ENCODE results near the gene TMEM88. TPM values are rescaled to one million over a fixed set of nuclear protein-coding genes. Genes with fewer than 3 reads are reported as not detected.

The TMEM88 gene
- polyA plus RNA-seq, 6 donors from 2014 or later: 0.68 TPM; not detected in 5

- DNase-seq: no peak
- Mint-ChIP-seq H3K4me1 (peaks cover 0 to 3% (median 0%) of the 10 kb centered on the region in 3 donors), H3K36me3 (no peaks in the 10 kb centered on the region), H3K4me3 (no peak overlapping the region), H3K9me3 (no peaks in the 10 kb centered on the region), H3K27me3 (peaks cover 12 to 40% (median 35%) of the 10 kb centered on the region in 3 donors), H3K27ac (peak overlapping the region in 4 of 6 donors; percentile 37 to 94 (median 72))
- ATAC-seq (ENCODE audit: low read depth in 2 of 2): no peak
Measured at GRCh38 chr17:7822126-7822525, 32.7 kb upstream of the TMEM88 start.

- ATAC-seq (ENCODE audit: low read depth in 2 of 2) (no peak), DNase-seq (no peak)
- Mint-ChIP-seq H3K27me3 (peaks cover 13 to 36% (median 30%) of the 10 kb centered on the region in 3 donors), H3K4me1 (peaks cover 0 to 3% (median 0%) of the 10 kb centered on the region in 3 donors), H3K36me3 (no peaks in the 10 kb centered on the region), H3K27ac (peak overlapping the region in 1 of 6 donors; percentile 65), H3K9me3 (no peaks in the 10 kb centered on the region), H3K4me3 (peak overlapping the region in 1 of 8 donors; percentile 20)
Measured at GRCh38 chr17:7823581-7824001, 31.3 kb upstream of the TMEM88 start.

GRCh38 chr17:7824021-7824924 is 30.6 kb upstream of the TMEM88 start:
- H3K4me1 Mint-ChIP-seq: peaks cover 0 to 4% (median 0%) of the 10 kb centered on the region in 3 donors
- H3K4me3 Mint-ChIP-seq: peak overlapping the region in 1 of 8 donors; percentile 30
- H3K36me3 Mint-ChIP-seq: peaks cover 0 to 3% of the 10 kb centered on the region in 2 donors
- ATAC-seq (ENCODE audit: low read depth in 2 of 2) (no peak), DNase-seq (no peak)
- H3K27me3 Mint-ChIP-seq: peaks cover 15 to 34% (median 32%) of the 10 kb centered on the region in 3 donors
- peak overlapping the region in 2 of 6 donors; percentile 59 to 84 for H3K27ac Mint-ChIP-seq
- no peaks in the 10 kb centered on the region for H3K9me3 Mint-ChIP-seq

- DNase-seq: no peak
- no peaks in the 10 kb centered on the region for H3K9me3 Mint-ChIP-seq
- H3K4me1 Mint-ChIP-seq: peaks cover 0 to 5% (median 0%) of the 10 kb centered on the region in 3 donors
- H3K36me3 Mint-ChIP-seq: peaks cover 0 to 6% of the 10 kb centered on the region in 2 donors
- ATAC-seq (ENCODE audit: low read depth in 2 of 2): no peak
- no peak overlapping the region for H3K4me3 Mint-ChIP-seq
- peaks cover 17 to 35% (median 28%) of the 10 kb centered on the region in 3 donors for H3K27me3 Mint-ChIP-seq
- H3K27ac Mint-ChIP-seq: peak overlapping the region in 1 of 6 donors; percentile 21
Measured at GRCh38 chr17:7825206-7825990, 29.5 kb upstream of the TMEM88 start.

GRCh38 chr17:7830616-7831015 is 24.2 kb upstream of the TMEM88 start:
- H3K27me3 Mint-ChIP-seq: peaks cover 11 to 24% (median 21%) of the 10 kb centered on the region in 3 donors
- ATAC-seq (ENCODE audit: low read depth in 2 of 2): no peak
- no peak for DNase-seq
- H3K36me3 Mint-ChIP-seq: peaks cover 0 to 6% of the 10 kb centered on the region in 2 donors
- H3K4me1 Mint-ChIP-seq: peaks cover 6 to 23% (median 22%) of the 10 kb centered on the region in 3 donors
- H3K9me3 Mint-ChIP-seq: no peaks in the 10 kb centered on the region
- peak overlapping the region in 1 of 6 donors; percentile 44 for H3K27ac Mint-ChIP-seq
- H3K4me3 Mint-ChIP-seq: no peak overlapping the region

- Mint-ChIP-seq H3K4me1 (peaks cover 9 to 26% (median 26%) of the 10 kb centered on the region in 3 donors), H3K36me3 (peaks cover 0 to 6% of the 10 kb centered on the region in 2 donors), H3K27ac (no peak overlapping the region), H3K4me3 (peak overlapping the region in 2 of 8 donors; percentile 2 to 94), H3K9me3 (no peaks in the 10 kb centered on the region), H3K27me3 (peaks cover 11 to 24% (median 20%) of the 10 kb centered on the region in 3 donors)
- ATAC-seq (ENCODE audit: low read depth in 2 of 2) (no peak), DNase-seq (no peak)
Measured at GRCh38 chr17:7831233-7831632, 23.6 kb upstream of the TMEM88 start.

GRCh38 chr17:7832431-7832830 is 22.4 kb upstream of the TMEM88 start:
- H3K27me3 Mint-ChIP-seq: peaks cover 5 to 24% (median 14%) of the 10 kb centered on the region in 3 donors
- peak overlapping the region in 2 of 6 donors; percentile 9 to 38 for H3K27ac Mint-ChIP-seq
- H3K4me3 Mint-ChIP-seq: peak overlapping the region in 4 of 8 donors; percentile 9 to 94 (median 70)
- H3K36me3 Mint-ChIP-seq: peaks cover 0 to 6% of the 10 kb centered on the region in 2 donors
- DNase-seq (no peak), ATAC-seq (ENCODE audit: low read depth in 2 of 2) (no peak)
- H3K4me1 Mint-ChIP-seq: peaks cover 21 to 38% (median 38%) of the 10 kb centered on the region in 3 donors
- no peaks in the 10 kb centered on the region for H3K9me3 Mint-ChIP-seq

- Mint-ChIP-seq H3K27me3 (peaks cover 5 to 24% (median 14%) of the 10 kb centered on the region in 3 donors), H3K36me3 (peaks cover 0 to 6% of the 10 kb centered on the region in 2 donors), H3K4me1 (peaks cover 26 to 42% (median 42%) of the 10 kb centered on the region in 3 donors), H3K4me3 (peak overlapping the region; percentile 91 to 99 (median 96)), H3K9me3 (no peaks in the 10 kb centered on the region), H3K27ac (peak overlapping the region; percentile 97 to 100 (median 99))
- ATAC-seq (ENCODE audit: low read depth in 2 of 2) (no peak), DNase-seq (no peak)
Measured at GRCh38 chr17:7833011-7833794, 21.7 kb upstream of the TMEM88 start.

- Mint-ChIP-seq H3K4me1 (peaks cover 33 to 50% (median 49%) of the 10 kb centered on the region in 3 donors), H3K27me3 (peaks cover 5 to 22% (median 14%) of the 10 kb centered on the region in 3 donors), H3K9me3 (no peaks in the 10 kb centered on the region), H3K4me3 (peak within 1 kb of the TSS; percentile 91 to 99 (median 96)), H3K36me3 (peaks cover 0 to 6% of the 10 kb centered on the region in 2 donors), H3K27ac (peak within 1 kb of the TSS; percentile 99 to 100 (median 100))
- DNase-seq: peak; percentile 92
- peak; percentile 47 to 54 for ATAC-seq (ENCODE audit: low read depth in 2 of 2)
Measured at GRCh38 chr17:7833795-7834541, 20.9 kb upstream of the TMEM88 start, which contains the start of gene KDM6B. Gene KDM6B (plus strand): TSS chr17:7834217. CDS start chr17:7845555, 11,338 bp downstream.

- DNase-seq (no peak), ATAC-seq (ENCODE audit: low read depth in 2 of 2) (peak; percentile 12 to 13)
- Mint-ChIP-seq H3K9me3 (no peaks in the 10 kb centered on the region), H3K4me1 (peaks cover 39 to 54% (median 51%) of the 10 kb centered on the region in 3 donors), H3K4me3 (peak overlapping the region; percentile 91 to 99 (median 96)), H3K27ac (peak overlapping the region; percentile 99 to 100 (median 100)), H3K36me3 (peaks cover 0 to under 1% of the 10 kb centered on the region in 2 donors), H3K27me3 (peaks cover under 1 to 17% (median 10%) of the 10 kb centered on the region in 3 donors)
Measured at GRCh38 chr17:7834542-7834956, 20.3 kb upstream of the TMEM88 start.

- Mint-ChIP-seq H3K9me3 (no peaks in the 10 kb centered on the region), H3K27me3 (peaks cover 0 to 16% (median 10%) of the 10 kb centered on the region in 3 donors), H3K36me3 (no peaks in the 10 kb centered on the region), H3K27ac (peak overlapping the region; percentile 99 to 100 (median 100)), H3K4me3 (peak overlapping the region; percentile 91 to 99 (median 96)), H3K4me1 (peaks cover 46 to 59% (median 56%) of the 10 kb centered on the region in 3 donors)
- ATAC-seq (ENCODE audit: low read depth in 2 of 2) (peak; percentile 57 to 58), DNase-seq (peak; percentile 93)
Measured at GRCh38 chr17:7834957-7835813, 19.7 kb upstream of the TMEM88 start.

Measured in naive B cell (primary cell).